ENCODE data around the gene PRKAB1.
"Not testable (repeated sequence)": the region's sequence is repeated elsewhere in the genome, so short reads cannot be mapped to it uniquely, and the experiment has no call there.

Gene PRKAB1

GRCh38 chr12:119684711-119685369 is 16.9 kb downstream of the PRKAB1 start:
- no peak for DNase-seq (ENCODE audit: low read depth, low spot score)

GRCh38 chr12:119685375-119685774 is 17.4 kb downstream of the PRKAB1 start:
- no peak for DNase-seq (ENCODE audit: low read depth, low spot score)

- no peak for DNase-seq (ENCODE audit: low read depth, low spot score)
These were observed 18.4 kb downstream of the PRKAB1 start for GRCh38 chr12:119686355-119686754.

- no peak for DNase-seq (ENCODE audit: low read depth, low spot score)
These were observed 18.8 kb downstream of the PRKAB1 start for GRCh38 chr12:119686776-119687175.

GRCh38 chr12:119687406-119687805 is 19.5 kb downstream of the PRKAB1 start:
- no peak for DNase-seq (ENCODE audit: low read depth, low spot score)

GRCh38 chr12:119687879-119688278 is 19.9 kb downstream of the PRKAB1 start:
- no peak for DNase-seq (ENCODE audit: low read depth, low spot score)

- no peak for DNase-seq (ENCODE audit: low read depth, low spot score)
These were observed 22.1 kb downstream of the PRKAB1 start for GRCh38 chr12:119689935-119690500.

GRCh38 chr12:119691202-119691810 is 23.4 kb downstream of the PRKAB1 start:
- DNase-seq (ENCODE audit: low read depth, low spot score) = no peak

GRCh38 chr12:119692410-119692809 is 24.5 kb downstream of the PRKAB1 start:
- DNase-seq (ENCODE audit: low read depth, low spot score) = no peak

GRCh38 chr12:119692997-119693396 is 25.1 kb downstream of the PRKAB1 start:
- no peak for DNase-seq (ENCODE audit: low read depth, low spot score)

- DNase-seq (ENCODE audit: low read depth, low spot score) = no peak
These were observed 25.6 kb downstream of the PRKAB1 start for GRCh38 chr12:119693511-119693910.

GRCh38 chr12:119694111-119694510 is 26.2 kb downstream of the PRKAB1 start:
- no peak for DNase-seq (ENCODE audit: low read depth, low spot score)

GRCh38 chr12:119695034-119695433 is 27.1 kb downstream of the PRKAB1 start:
- no peak for DNase-seq (ENCODE audit: low read depth, low spot score)

- DNase-seq (ENCODE audit: low read depth, low spot score) = no peak
These were observed 29.0 kb downstream of the PRKAB1 start for GRCh38 chr12:119696943-119697342.

- no peak for DNase-seq (ENCODE audit: low read depth, low spot score)
These were observed 31.3 kb downstream of the PRKAB1 start for GRCh38 chr12:119699199-119699760.

- DNase-seq (ENCODE audit: low read depth, low spot score) = no peak
These were observed 32.1 kb downstream of the PRKAB1 start for GRCh38 chr12:119700078-119700477.

- DNase-seq (ENCODE audit: low read depth, low spot score) = no peak
These were observed 36.3 kb downstream of the PRKAB1 start for GRCh38 chr12:119704065-119704747.

- no peak for DNase-seq (ENCODE audit: low read depth, low spot score)
These were observed 37.2 kb downstream of the PRKAB1 start for GRCh38 chr12:119705182-119705581.

GRCh38 chr12:119706427-119706826 is 38.5 kb downstream of the PRKAB1 start:
- DNase-seq (ENCODE audit: low read depth, low spot score) = not testable (repeated sequence)

- DNase-seq (ENCODE audit: low read depth, low spot score) = no peak
These were observed 42.5 kb downstream of the PRKAB1 start for GRCh38 chr12:119710374-119710964.

- DNase-seq (ENCODE audit: low read depth, low spot score) = no peak
These were observed 43.1 kb downstream of the PRKAB1 start for GRCh38 chr12:119710965-119711551.
